ELF-1 (cell line): ENCODE measurements around the gene MPC2.
"Not testable (repeated sequence)": the region's sequence is repeated elsewhere in the genome, so short reads cannot be mapped to it uniquely, and the experiment has no call there.

Source experiments
- DNase-seq: peaks from one replicate; pipeline ENCODE4 v3.0.0-alpha.2; 2016; ENCODE audit warnings: low read depth, low spot score

The MPC2 gene

GRCh38 chr1:167934426-167935215 lies 2.3 kb downstream of the MPC2 start:
- no peak for DNase-seq

DNA sequence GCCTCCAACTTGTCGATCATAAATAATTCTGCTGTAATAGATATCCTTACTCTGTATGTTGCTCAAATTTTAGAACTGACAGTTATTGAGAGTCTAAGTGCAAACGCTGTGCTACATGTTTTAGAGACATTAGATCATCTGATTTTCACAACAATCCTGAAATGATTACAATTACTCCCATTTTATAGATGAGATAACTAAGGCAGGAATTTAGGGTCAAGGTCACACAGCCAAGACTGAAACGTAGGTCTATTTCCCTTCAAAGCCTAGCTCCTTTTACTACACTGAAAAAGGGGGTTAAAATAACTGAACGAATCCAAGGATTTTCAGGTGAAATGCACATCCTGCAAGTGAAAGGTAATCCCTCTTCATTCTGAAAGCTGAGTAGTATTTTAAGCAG lies 3.1 kb downstream of the MPC2 start:
- DNase-seq: no peak

DNA sequence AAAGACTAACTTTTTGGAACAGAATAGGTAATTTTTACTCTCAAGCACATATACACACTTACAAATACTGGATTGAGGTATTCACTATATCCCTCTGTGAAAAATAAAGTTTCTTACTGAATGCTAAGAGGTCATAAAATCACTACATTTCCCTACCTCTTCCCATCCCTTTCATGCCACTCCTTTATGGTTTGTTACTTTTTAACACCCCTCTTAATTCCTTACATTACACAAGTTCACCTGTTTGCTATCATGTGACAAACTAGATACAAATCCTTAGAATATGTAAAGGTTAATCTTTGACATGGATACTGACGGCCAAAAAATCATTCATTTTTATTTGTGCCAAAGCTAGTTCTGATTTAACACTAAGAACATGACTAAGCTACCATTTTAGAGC lies 7.1 kb downstream of the MPC2 start:
- no peak for DNase-seq

DNA sequence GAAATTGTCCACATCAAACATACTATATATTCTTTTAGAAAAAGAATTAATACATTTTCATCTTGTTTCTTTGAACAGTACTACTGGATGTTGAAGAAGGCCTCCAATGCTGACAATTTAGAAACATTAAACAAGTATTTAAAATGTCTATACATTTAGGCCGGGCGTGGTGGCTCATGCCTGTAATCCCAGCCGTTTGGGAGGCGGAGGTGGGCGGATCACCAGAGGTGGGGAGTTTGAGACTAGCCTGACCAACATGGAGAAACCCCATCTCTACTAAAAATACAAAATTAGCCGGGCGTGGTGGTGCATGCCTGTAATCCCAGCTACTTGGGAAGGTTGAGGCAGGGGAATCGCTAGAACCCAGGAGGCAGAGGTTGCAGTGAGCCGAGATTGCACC lies 8.0 kb downstream of the MPC2 start:
- DNase-seq: not testable (repeated sequence)

DNA sequence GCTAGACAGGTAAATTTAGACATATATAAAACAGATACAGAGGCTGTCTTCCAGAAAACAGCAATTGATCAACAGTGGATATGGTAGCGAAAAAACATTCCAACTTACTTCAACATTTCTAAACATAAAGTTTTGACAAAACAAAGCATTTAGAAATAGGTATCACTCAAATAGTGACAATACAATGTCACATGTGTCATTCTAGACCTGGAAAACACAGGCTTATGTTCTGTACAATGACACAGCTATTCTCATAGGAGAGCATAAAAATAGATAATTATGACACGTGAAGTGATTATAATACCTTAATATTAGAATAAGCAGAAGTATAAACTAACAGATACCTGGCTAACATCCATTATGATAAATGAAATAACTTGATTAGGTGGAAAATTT lies 8.4 kb downstream of the MPC2 start:
- no peak for DNase-seq

- DNase-seq: no peak
Observed at GRCh38 chr1:167927046-167927754, 9.7 kb downstream of the MPC2 start.

GRCh38 chr1:167926486-167926997 lies 10.3 kb downstream of the MPC2 start:
- DNase-seq: peak; percentile 37

GRCh38 chr1:167924543-167925231 lies 12.2 kb downstream of the MPC2 start:
- DNase-seq: no peak

DNA sequence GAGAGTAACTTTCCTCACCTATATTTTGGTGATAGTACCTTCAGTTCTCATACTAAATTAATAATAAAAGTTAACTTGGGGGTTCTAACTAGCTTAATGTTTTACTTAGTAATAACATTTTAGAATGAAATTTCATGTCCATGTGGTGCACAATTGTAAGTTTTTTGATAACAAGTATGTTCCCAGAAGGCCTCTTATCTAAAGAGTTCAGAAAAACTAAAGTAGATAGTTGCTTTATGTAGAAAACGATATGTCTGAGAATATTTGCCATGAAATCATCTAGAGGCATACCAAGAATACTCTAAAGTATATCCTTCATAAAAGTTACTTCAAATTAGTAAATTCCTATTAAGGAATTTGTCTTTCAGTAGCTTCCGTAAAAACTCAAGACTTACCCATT lies 12.8 kb downstream of the MPC2 start:
- DNase-seq: no peak

GRCh38 chr1:167923324-167924056 lies 13.4 kb downstream of the MPC2 start:
- DNase-seq: no peak

GRCh38 chr1:167922611-167923074 lies 14.2 kb downstream of the MPC2 start:
- DNase-seq: no peak

GRCh38 chr1:167922023-167922422 lies 14.8 kb downstream of the MPC2 start:
- no peak for DNase-seq

- no peak for DNase-seq
Observed at GRCh38 chr1:167916766-167917511, 19.9 kb downstream of the MPC2 start.

DNA sequence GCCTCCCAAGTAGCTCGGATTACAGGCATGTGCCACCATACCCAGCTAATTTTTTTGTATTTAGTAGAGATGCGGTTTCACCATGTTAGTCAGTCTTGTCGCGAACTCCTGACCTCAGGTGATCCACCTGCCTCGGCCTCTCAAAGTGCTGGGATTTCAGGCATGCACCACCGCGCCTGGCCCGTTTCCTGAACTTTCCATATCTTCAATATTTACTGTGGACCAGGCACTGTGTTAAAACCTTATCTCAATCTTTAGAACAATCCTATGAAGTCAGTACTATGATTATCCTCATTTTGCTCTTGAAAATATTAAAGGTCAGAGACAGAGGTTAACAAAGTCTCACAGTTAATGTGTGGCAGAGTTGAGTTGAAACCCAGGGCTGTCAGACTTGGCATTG lies 21.3 kb downstream of the MPC2 start:
- no peak for DNase-seq

DNA sequence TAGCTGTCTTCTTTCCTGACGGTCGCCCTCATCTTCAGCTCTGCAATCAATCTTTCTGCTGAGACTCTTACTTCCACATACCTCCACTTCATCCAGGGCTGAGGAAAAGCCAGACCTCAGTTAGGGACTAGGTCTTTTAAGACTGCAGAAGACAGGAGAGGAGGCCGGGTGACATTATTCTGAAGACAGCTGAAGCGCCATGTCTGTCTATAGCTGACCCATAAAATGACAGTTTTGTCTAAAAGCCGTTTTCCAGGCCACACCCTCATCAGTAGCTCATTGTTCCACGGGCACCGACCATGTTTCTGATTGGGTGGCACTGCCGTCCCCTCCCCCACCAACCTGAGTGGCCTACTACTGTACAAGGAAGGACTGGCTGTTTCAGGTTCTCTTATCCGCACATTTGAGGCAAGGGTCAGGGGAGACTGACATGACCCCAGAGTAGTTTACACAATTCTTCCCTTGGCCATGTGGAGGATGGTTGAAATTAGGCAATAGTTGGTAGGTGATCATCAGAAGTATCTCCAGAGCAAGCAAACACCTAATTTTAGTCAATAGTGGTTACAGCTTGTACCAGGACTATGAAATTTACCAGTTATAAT lies 22.9 kb downstream of the MPC2 start, which contains the start of gene ADCY10:
Gene ADCY10 (minus strand): TSS at position 240 of the 602 bp plus-strand sequence. CDS start 8,994 bp downstream, outside the sequence.
- no peak for DNase-seq

DNA sequence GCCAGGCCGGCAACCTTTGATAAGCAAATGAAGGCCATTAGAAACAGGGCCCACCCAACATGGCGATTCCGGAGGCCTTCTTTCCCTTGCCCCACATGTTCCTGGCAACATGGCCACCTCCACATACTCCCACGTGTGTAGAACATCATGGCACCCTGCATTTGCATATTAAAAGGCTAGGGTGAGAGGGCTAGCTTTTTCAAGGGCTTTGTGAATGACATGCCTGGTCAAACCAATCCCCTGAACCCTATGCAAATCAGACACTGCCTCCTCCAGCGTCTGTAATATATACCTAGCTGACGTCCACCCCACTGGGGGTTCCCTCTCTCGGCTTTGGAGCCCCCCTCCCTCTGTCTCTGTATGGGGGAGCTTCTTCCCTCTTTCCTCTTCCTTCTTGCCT lies 24.6 kb downstream of the MPC2 start:
- DNase-seq: peak; percentile 27

DNA sequence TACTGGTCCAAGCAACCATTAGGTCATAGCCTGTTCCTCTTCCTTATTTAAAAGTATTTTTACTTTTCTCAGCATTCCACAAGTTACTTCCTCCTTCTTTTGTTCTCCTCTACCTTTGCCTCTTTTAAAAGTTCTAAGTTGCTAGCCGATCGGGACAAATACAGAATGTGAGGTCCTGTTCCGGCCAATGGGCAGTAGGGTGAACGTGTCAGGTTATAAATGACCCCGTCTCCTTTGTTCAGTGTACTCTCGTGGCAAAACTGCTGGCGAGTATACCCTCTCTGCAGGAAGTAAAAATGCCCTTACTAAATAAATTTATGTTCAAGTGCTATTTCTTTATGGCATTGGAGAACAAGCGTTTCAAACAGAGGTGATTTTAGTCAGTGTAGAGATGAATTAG lies 25.5 kb downstream of the MPC2 start:
- no peak for DNase-seq

DNA sequence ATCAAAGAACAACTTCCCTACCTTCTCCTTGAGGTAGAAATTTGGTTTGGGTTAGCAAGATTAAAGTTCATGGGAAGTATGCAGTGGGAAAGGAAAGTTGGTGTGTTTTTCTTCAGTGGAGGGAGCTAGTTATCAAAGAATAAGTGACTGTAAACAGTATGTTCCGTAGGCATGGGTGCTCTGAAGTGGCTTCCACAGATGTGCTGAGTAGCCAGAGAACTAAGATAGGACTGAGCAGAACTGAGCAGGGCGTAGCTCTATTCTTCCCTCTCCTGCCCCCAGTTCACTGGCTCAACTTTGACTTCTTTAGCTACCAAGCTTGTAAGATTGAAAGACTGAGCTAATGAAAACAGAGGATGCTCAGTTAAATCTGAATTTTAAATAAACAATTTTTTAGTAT lies 26.3 kb downstream of the MPC2 start:
- DNase-seq: no peak

- no peak for DNase-seq
Observed at GRCh38 chr1:167909691-167910180, 27.1 kb downstream of the MPC2 start.

DNA sequence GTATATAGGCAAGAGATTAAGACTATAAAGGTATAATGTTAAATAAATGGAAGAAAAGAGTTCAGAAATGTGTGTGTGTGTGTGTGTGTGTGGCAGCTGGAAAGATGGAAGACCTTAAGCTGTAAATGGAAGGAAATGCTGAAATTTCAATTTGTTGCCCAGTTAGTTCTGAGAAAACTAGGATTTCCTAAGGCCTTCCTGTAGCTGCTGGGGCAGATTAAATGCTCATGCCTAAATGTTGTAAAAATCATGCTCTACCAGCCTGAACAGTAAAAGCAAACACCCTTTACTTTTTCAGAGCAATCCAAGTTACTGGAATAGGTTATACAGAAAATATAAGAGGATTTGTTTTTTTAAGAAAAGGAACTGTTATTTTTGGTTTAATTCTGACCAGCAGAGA lies 31.2 kb downstream of the MPC2 start:
- no peak for DNase-seq
